ENCODE measurements around the gene PHACTR2. TPM values are rescaled to one million over a fixed set of nuclear protein-coding genes. Genes with fewer than 3 reads are reported as not detected.

PHACTR2 gene
- total RNA-seq, 1 experiment from 2014 or later: 27.6 TPM

DNA sequence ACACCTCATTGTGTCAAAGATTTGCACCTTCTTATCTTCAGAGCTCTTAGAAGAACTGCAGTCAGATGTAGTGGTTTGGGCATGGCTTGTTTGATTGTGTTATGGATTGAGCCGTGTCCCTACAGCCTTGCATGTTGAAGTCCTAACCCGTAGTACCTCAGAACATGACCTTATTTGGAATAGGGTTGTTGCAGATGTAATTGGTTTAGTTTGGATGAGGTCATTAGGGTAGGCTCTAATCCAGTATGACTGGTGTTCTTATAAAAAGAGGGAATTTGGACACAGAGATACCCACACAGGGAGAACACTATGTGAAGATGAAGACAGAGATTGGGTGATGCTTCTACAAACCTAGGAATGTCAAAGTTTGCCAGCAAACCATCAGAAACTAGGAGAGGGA lies 35.4 kb upstream of the PHACTR2 start:
- no peak overlapping the region for H3K4me3 ChIP-seq (replicated peaks in 1 of 2; ENCODE audit: low read depth in 1 of 2, low read length in 2 of 2)
- ATAC-seq (no peak), DNase-seq (ENCODE audit: low read depth, low spot score) (no peak)
- intact Hi-C loops (cut with micrococcal nuclease): no loop called here
- H3K27ac ChIP-seq (ENCODE audit: low read depth, low read length): no peak overlapping the region
- ChIA-PET POLR2A (no interaction called here), CTCF (no interaction called here), RAD21 (ENCODE audit: low non-redundant PET in 1 of 2, low total read pairs in 2 of 2, uncharacterized antibody in 2 of 2, unreplicated experiment in 2 of 2) (no interaction called here)
- H3K79me2 ChIP-seq (ENCODE audit: insufficient read depth, low read length): no peaks in the 10 kb centered on the region
- H2AFZ ChIP-seq (ENCODE audit: low read depth, low read length, poor library complexity, severe bottlenecking): no peak overlapping the region
- no peak overlapping the region for H3K9ac ChIP-seq (ENCODE audit: low read length)
- H4K20me1 ChIP-seq (ENCODE audit: insufficient read depth): no peaks in the 10 kb centered on the region
- no peaks in the 10 kb centered on the region for H3K36me3 ChIP-seq (ENCODE audit: control insufficient read depth in 1 of 2, insufficient read depth in 2 of 2, low read length in 2 of 2)
- H3K4me1 ChIP-seq (ENCODE audit: control insufficient read depth in 1 of 2, insufficient read depth in 2 of 2, low read length in 2 of 2): no peaks in the 10 kb centered on the region
- H3K9me2 ChIP-seq (ENCODE audit: insufficient read depth): no peaks in the 10 kb centered on the region
- H3K9me3 ChIP-seq (ENCODE audit: control insufficient read depth in 1 of 2, insufficient read depth in 1 of 2, low read depth in 1 of 2, low read length in 2 of 2): no peaks in the 10 kb centered on the region
- no peak for TF ChIP-seq ZFX (IDR thresholded peaks at IDR 0.05)
- TF ChIP-seq EGR1 (IDR thresholded peaks at IDR 0.05; ENCODE audit: low read depth): no peak
- TF ChIP-seq CTCF (IDR thresholded peaks at IDR 0.05 in 2 of 3, conservative IDR thresholded peaks at IDR 0.05 in 1 of 3; ENCODE audit: borderline replicate concordance in 1 of 3, insufficient read depth in 1 of 3, low read depth in 2 of 3, low read length in 2 of 3): no peak
- no peak for TF ChIP-seq RAD21 (IDR thresholded peaks at IDR 0.05; ENCODE audit: low read depth)
- no peak for TF ChIP-seq REST (IDR thresholded peaks at IDR 0.05; ENCODE audit: low read depth)
- TF ChIP-seq ELF1 (IDR thresholded peaks at IDR 0.05; ENCODE audit: borderline replicate concordance, low read depth): no peak
- TF ChIP-seq CEBPB (IDR thresholded peaks at IDR 0.05; ENCODE audit: low read depth): no peak
- TF ChIP-seq SIN3A (IDR thresholded peaks at IDR 0.05; ENCODE audit: low read depth): no peak
- TF ChIP-seq EZH2phosphoT487 (IDR thresholded peaks at IDR 0.05; ENCODE audit: borderline replicate concordance): no peak
- no peak for TF ChIP-seq POLR2AphosphoS5 (IDR thresholded peaks at IDR 0.05; ENCODE audit: low read depth, low read length)
- no peak for TF ChIP-seq POLR2A (IDR thresholded peaks at IDR 0.05; ENCODE audit: borderline replicate concordance, extremely low read depth, insufficient read depth, insufficient read length)
- no peak for TF ChIP-seq TCF7L2 (IDR thresholded peaks at IDR 0.05; ENCODE audit: borderline replicate concordance, extremely low read depth, insufficient read depth, insufficient read length)
- no peak for TF ChIP-seq MAX (IDR thresholded peaks at IDR 0.05)
- TF ChIP-seq CBX3 (IDR thresholded peaks at IDR 0.05; ENCODE audit: low read depth): no peak
- no peak for TF ChIP-seq ZBTB33 (IDR thresholded peaks at IDR 0.05; ENCODE audit: extremely low read depth, insufficient replicate concordance, low read length)
- no peak for TF ChIP-seq FOSL1 (IDR thresholded peaks at IDR 0.05; ENCODE audit: low read depth)
- no peak for TF ChIP-seq EZH2 (IDR thresholded peaks at IDR 0.05)
- TF ChIP-seq ZNF274 (IDR thresholded peaks at IDR 0.05; ENCODE audit: low read depth, low read length): no peak
- H3K4me2 ChIP-seq (ENCODE audit: low read length): no peak overlapping the region
- no peaks in the 10 kb centered on the region for H3K27me3 ChIP-seq (ENCODE audit: insufficient read depth, low read length)
- no TSS peak for BruUV-seq (replicated peaks)
